Endothelial cell (in vitro differentiated cells): ENCODE measurements around the gene NLGN1. TPM values are rescaled to one million over a fixed set of nuclear protein-coding genes. Genes with fewer than 3 reads are reported as not detected.

ENCODE experiments used
- DNase-seq: peaks from one replicate; pipeline ENCODE4 v3.0.0; 2021; ENCODE audit warnings: low spot score
- H3K27ac Mint-ChIP-seq: one replicate; pipeline ENCODE4 v1.8.0; 2021; ENCODE audit warnings: mixed read lengths, inconsistent platforms; ENCODE audit not compliant: unreplicated experiment
- H3K27me3 Mint-ChIP-seq: one replicate; pipeline ENCODE4 v1.8.0; 2021; ENCODE audit warnings: mild to moderate bottlenecking, moderate library complexity, mixed read lengths, inconsistent platforms; ENCODE audit not compliant: unreplicated experiment
- H3K36me3 Mint-ChIP-seq: one replicate; pipeline ENCODE4 v1.8.0; 2021; ENCODE audit warnings: mild to moderate bottlenecking, low read depth, mixed read lengths, inconsistent platforms; ENCODE audit not compliant: unreplicated experiment
- H3K4me1 Mint-ChIP-seq: one replicate; pipeline ENCODE4 v1.8.0; 2021; ENCODE audit warnings: mild to moderate bottlenecking, mixed read lengths, inconsistent platforms; ENCODE audit not compliant: unreplicated experiment
- H3K4me3 Mint-ChIP-seq: one replicate; pipeline ENCODE4 v1.8.0; 2021; ENCODE audit warnings: mild to moderate bottlenecking, mixed read lengths, inconsistent platforms; ENCODE audit not compliant: unreplicated experiment
- H3K9me3 Mint-ChIP-seq: one replicate; pipeline ENCODE4 v1.8.0; 2021; ENCODE audit warnings: mixed read lengths, inconsistent platforms; ENCODE audit not compliant: unreplicated experiment
- total RNA-seq: library from RNA; stranded (reverse); fragmentation: NEBNext Ultra II Directional; extraction: Animal tissue kit (Norgen Biotek cat#: 25700); gene quantifications from one replicate; pipeline ENCODE4 v1.2.1, GENCODE V29; 2021; ENCODE audit not compliant: unreplicated experiment
- TF ChIP-seq, protein P1 (sequence below): fragments of 200-600 bp; sonication (generic); IDR thresholded peaks from one replicate; pipeline ENCODE4 v1.5.0; 2021; ENCODE audit warnings: antibody characterized with exemption; ENCODE audit not compliant: unreplicated experiment

NLGN1 gene
- total RNA-seq, 1 donor from 2014 or later = 27.6 TPM

- TF ChIP-seq, protein P1, sequence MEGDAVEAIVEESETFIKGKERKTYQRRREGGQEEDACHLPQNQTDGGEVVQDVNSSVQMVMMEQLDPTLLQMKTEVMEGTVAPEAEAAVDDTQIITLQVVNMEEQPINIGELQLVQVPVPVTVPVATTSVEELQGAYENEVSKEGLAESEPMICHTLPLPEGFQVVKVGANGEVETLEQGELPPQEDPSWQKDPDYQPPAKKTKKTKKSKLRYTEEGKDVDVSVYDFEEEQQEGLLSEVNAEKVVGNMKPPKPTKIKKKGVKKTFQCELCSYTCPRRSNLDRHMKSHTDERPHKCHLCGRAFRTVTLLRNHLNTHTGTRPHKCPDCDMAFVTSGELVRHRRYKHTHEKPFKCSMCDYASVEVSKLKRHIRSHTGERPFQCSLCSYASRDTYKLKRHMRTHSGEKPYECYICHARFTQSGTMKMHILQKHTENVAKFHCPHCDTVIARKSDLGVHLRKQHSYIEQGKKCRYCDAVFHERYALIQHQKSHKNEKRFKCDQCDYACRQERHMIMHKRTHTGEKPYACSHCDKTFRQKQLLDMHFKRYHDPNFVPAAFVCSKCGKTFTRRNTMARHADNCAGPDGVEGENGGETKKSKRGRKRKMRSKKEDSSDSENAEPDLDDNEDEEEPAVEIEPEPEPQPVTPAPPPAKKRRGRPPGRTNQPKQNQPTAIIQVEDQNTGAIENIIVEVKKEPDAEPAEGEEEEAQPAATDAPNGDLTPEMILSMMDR = no peak
- Mint-ChIP-seq H3K27me3 (no peaks in the 10 kb centered on the region), H3K36me3 (no peaks in the 10 kb centered on the region), H3K9me3 (no peaks in the 10 kb centered on the region), H3K4me1 (peaks cover 9% of the 10 kb centered on the region), H3K27ac (no peak overlapping the region), H3K4me3 (no peak overlapping the region)
- no peak for DNase-seq
Observed at GRCh38 chr3:173902871-173903270, 505.3 kb downstream of the NLGN1 start.

- TF ChIP-seq, protein P1 = no peak
- H3K27me3 Mint-ChIP-seq = no peaks in the 10 kb centered on the region
- DNase-seq = no peak
- H3K36me3 Mint-ChIP-seq = no peaks in the 10 kb centered on the region
- no peak overlapping the region for H3K4me3 Mint-ChIP-seq
- no peak overlapping the region for H3K27ac Mint-ChIP-seq
- H3K4me1 Mint-ChIP-seq = peaks cover 13% of the 10 kb centered on the region
- no peaks in the 10 kb centered on the region for H3K9me3 Mint-ChIP-seq
Observed at GRCh38 chr3:173905381-173905780, 507.8 kb downstream of the NLGN1 start.

GRCh38 chr3:173911446-173911845, 513.9 kb downstream of the NLGN1 start:
- Mint-ChIP-seq H3K9me3 (no peaks in the 10 kb centered on the region), H3K4me3 (no peak overlapping the region), H3K27ac (no peak overlapping the region), H3K4me1 (peaks cover 24% of the 10 kb centered on the region), H3K36me3 (no peaks in the 10 kb centered on the region), H3K27me3 (no peaks in the 10 kb centered on the region)
- TF ChIP-seq, protein P1 = no peak
- DNase-seq = no peak

- TF ChIP-seq, protein P1 = no peak
- DNase-seq = no peak
- no peaks in the 10 kb centered on the region for H3K27me3 Mint-ChIP-seq
- peaks cover 24% of the 10 kb centered on the region for H3K4me1 Mint-ChIP-seq
- no peaks in the 10 kb centered on the region for H3K9me3 Mint-ChIP-seq
- no peak overlapping the region for H3K27ac Mint-ChIP-seq
- no peak overlapping the region for H3K4me3 Mint-ChIP-seq
- H3K36me3 Mint-ChIP-seq = no peaks in the 10 kb centered on the region
Observed at GRCh38 chr3:173912126-173912525, 514.6 kb downstream of the NLGN1 start.

DNA sequence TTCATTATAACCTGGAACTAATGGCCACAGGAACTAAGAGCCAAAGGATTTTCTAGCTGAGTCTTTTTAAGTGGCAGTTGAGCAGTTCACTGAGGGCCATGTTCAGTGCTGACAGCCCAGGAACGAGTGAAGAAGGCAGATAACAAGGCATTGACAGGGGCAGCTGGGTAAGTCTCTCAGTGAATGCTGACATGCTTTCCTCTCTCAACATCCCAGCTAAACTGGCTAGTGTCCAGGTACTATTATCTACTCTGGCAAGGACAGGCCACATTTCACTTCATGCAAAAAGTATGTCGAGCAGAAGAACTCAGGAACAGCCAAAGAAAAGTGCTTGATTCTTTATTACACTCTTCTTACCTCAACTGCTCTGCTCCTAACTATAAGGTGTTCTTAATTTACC, 515.9 kb downstream of the NLGN1 start:
- peaks cover 24% of the 10 kb centered on the region for H3K4me1 Mint-ChIP-seq
- peaks cover 2% of the 10 kb centered on the region for H3K27me3 Mint-ChIP-seq
- H3K36me3 Mint-ChIP-seq = no peaks in the 10 kb centered on the region
- H3K9me3 Mint-ChIP-seq = no peaks in the 10 kb centered on the region
- no peak overlapping the region for H3K4me3 Mint-ChIP-seq
- TF ChIP-seq, protein P1 = no peak
- H3K27ac Mint-ChIP-seq = no peak overlapping the region
- DNase-seq = no peak
